ENCODE measurements around the gene GABRG3. TPM values are rescaled to one million over a fixed set of nuclear protein-coding genes. Genes with fewer than 3 reads are reported as not detected.

GABRG3 gene
- polyA plus RNA-seq, 1 donor (not counting 4 experiments of a cell fraction or from before 2014, with no cell fraction given), result not detected

DNA sequence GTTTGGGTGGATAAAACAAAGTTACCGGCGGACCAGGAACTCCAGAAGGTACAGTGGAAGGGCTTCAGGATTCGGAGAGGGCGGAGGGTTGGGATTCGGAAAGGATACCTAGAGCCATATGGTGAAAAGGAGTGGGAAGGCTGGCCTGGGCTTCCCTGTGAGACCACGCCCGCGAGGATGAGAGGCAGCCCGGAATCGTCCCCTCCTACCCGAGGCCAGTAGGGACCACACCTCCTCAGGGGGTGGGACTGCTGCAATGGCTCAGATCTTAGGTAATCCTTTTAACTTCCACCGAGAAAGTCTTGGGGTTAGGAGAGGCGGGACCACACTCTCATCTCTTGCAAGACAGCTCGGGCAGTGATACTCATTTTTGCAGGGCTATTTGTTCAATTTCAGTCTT lies 616.8 kb downstream of the GABRG3 start:
- Histone ChIP-seq H3K4me3 (ENCODE audit: control insufficient read depth in 2 of 3, extremely low read depth in 1 of 3, insufficient read depth in 2 of 3, low read depth in 1 of 3, low read length in 3 of 3) (no peak overlapping the region), H3K9me3 (ENCODE audit: control insufficient read depth, low read depth, low read length) (no peaks in the 10 kb centered on the region), H3K4me2 (ENCODE audit: control insufficient read depth, extremely low read depth, insufficient read depth, low read depth, low read length) (no peak overlapping the region), H3K79me2 (ENCODE audit: control insufficient read depth, insufficient read depth, low read length) (no peaks in the 10 kb centered on the region), H3K9ac (ENCODE audit: control insufficient read depth, extremely low read depth, insufficient read depth, low read length) (no peak overlapping the region), H3K27me3 (ENCODE audit: control insufficient read depth, extremely low read depth, insufficient read depth, low read length) (no peaks in the 10 kb centered on the region), H2AFZ (ENCODE audit: control insufficient read depth, low read length) (no peak overlapping the region), H3K36me3 (ENCODE audit: control insufficient read depth in 2 of 2, extremely low read depth in 1 of 2, insufficient read depth in 2 of 2, low read length in 2 of 2) (no peaks in the 10 kb centered on the region), H3K9me1 (ENCODE audit: control insufficient read depth, extremely low read depth, insufficient read depth, low read length) (no peaks in the 10 kb centered on the region), H3K4me1 (ENCODE audit: control insufficient read depth, extremely low read depth, insufficient read depth, low read length) (no peaks in the 10 kb centered on the region), H3K27ac (ENCODE audit: control insufficient read depth, insufficient read depth, low read length) (no peak overlapping the region), H4K20me1 (ENCODE audit: control insufficient read depth, extremely low read depth, insufficient read depth, low read length) (no peaks in the 10 kb centered on the region)
- dilution Hi-C loops (cut with MboI; ENCODE audit: extremely low pct_ligation_motif_present, low sequenced_read_pairs), result no loop called here
- DNase-seq (ENCODE audit: low read depth, low spot score), result no peak
- no peak for TF ChIP-seq EZH2 (IDR thresholded peaks at IDR 0.05; ENCODE audit: low read length)
- TF ChIP-seq, protein P1, sequence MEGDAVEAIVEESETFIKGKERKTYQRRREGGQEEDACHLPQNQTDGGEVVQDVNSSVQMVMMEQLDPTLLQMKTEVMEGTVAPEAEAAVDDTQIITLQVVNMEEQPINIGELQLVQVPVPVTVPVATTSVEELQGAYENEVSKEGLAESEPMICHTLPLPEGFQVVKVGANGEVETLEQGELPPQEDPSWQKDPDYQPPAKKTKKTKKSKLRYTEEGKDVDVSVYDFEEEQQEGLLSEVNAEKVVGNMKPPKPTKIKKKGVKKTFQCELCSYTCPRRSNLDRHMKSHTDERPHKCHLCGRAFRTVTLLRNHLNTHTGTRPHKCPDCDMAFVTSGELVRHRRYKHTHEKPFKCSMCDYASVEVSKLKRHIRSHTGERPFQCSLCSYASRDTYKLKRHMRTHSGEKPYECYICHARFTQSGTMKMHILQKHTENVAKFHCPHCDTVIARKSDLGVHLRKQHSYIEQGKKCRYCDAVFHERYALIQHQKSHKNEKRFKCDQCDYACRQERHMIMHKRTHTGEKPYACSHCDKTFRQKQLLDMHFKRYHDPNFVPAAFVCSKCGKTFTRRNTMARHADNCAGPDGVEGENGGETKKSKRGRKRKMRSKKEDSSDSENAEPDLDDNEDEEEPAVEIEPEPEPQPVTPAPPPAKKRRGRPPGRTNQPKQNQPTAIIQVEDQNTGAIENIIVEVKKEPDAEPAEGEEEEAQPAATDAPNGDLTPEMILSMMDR (optimal IDR thresholded peaks at IDR 0.05 in 1 of 3, IDR thresholded peaks at IDR 0.05 in 1 of 3, conservative IDR thresholded peaks at IDR 0.05 in 1 of 3; ENCODE audit: extremely low read depth in 1 of 3, insufficient read depth in 2 of 3, low read length in 3 of 3), result no peak
- FAIRE-seq, result no peak

DNA sequence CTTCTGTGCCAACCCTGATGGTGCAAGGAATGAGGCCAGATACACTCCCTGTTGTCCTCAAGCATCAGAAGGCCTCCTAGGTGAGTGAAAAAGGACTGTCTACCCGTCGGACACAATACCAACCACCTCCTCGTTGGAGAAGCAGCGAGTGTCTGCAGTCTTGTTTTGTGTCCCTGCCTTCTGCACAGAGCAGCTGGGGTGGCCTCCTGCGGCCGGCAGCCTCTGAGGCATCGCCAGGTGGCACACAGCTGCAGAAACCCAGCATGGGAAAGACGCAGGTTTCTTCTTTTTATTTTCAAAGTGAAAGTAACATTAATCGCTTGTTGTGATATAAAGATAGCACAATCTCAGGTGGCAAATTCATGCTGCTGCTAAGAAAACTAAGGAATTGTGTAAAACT lies 618.3 kb downstream of the GABRG3 start:
- H3K9me3 ChIP-seq (ENCODE audit: control insufficient read depth, low read depth, low read length), result no peaks in the 10 kb centered on the region
- TF ChIP-seq, protein P1 (optimal IDR thresholded peaks at IDR 0.05 in 1 of 3, IDR thresholded peaks at IDR 0.05 in 1 of 3, conservative IDR thresholded peaks at IDR 0.05 in 1 of 3; ENCODE audit: extremely low read depth in 1 of 3, insufficient read depth in 2 of 3, low read length in 3 of 3), result no peak
- no peak for TF ChIP-seq EZH2 (IDR thresholded peaks at IDR 0.05; ENCODE audit: low read length)
- no peak for DNase-seq (ENCODE audit: low read depth, low spot score)

More for the DNA sequence above, 618.3 kb downstream of the GABRG3 start:
- Histone ChIP-seq H2AFZ (ENCODE audit: control insufficient read depth, low read length) (no peak overlapping the region), H4K20me1 (ENCODE audit: control insufficient read depth, extremely low read depth, insufficient read depth, low read length) (no peaks in the 10 kb centered on the region), H3K4me3 (ENCODE audit: control insufficient read depth in 2 of 3, extremely low read depth in 1 of 3, insufficient read depth in 2 of 3, low read depth in 1 of 3, low read length in 3 of 3) (no peak overlapping the region), H3K9ac (ENCODE audit: control insufficient read depth, extremely low read depth, insufficient read depth, low read length) (no peak overlapping the region), H3K27ac (ENCODE audit: control insufficient read depth, insufficient read depth, low read length) (no peak overlapping the region), H3K4me2 (ENCODE audit: control insufficient read depth, extremely low read depth, insufficient read depth, low read depth, low read length) (no peak overlapping the region), H3K4me1 (ENCODE audit: control insufficient read depth, extremely low read depth, insufficient read depth, low read length) (no peaks in the 10 kb centered on the region), H3K9me1 (ENCODE audit: control insufficient read depth, extremely low read depth, insufficient read depth, low read length) (no peaks in the 10 kb centered on the region), H3K79me2 (ENCODE audit: control insufficient read depth, insufficient read depth, low read length) (no peaks in the 10 kb centered on the region), H3K27me3 (ENCODE audit: control insufficient read depth, extremely low read depth, insufficient read depth, low read length) (no peaks in the 10 kb centered on the region), H3K36me3 (ENCODE audit: control insufficient read depth in 2 of 2, extremely low read depth in 1 of 2, insufficient read depth in 2 of 2, low read length in 2 of 2) (no peaks in the 10 kb centered on the region)
- dilution Hi-C loops (cut with MboI; ENCODE audit: extremely low pct_ligation_motif_present, low sequenced_read_pairs), result no loop called here
- FAIRE-seq, result no peak
